HepG2 (cell line): ENCODE results near the gene CD274. TPM values are rescaled to one million over a fixed set of nuclear protein-coding genes. Genes with fewer than 3 reads are reported as not detected.

Source experiments
- ATF1 ChIP-seq: IDR thresholded peaks from 2 replicates; pipeline ENCODE4 v1.6.1; 2016; ENCODE audit warnings: mild to moderate bottlenecking, control low read depth
- EP300 ChIP-seq, 3 experiments: sonication (generic) in 1 of 3; formaldehyde crosslinking in 1 of 3; IDR thresholded peaks; 2 replicates each; pipeline versions ENCODE4 v1.5.1 to v1.6.1; 2011 to 2020; ENCODE audit warnings: low read depth in 2 of 3, low read length in 2 of 3, borderline replicate concordance in 1 of 3, improper control_type of control experiment in 1 of 3, mild to moderate bottlenecking in 1 of 3, missing genetic modification reagents in 1 of 3, moderate library complexity in 1 of 3
- HNF4A ChIP-seq: sonication (generic); formaldehyde crosslinking; IDR thresholded peaks from 2 replicates; pipeline ENCODE4 v1.4.0; 2020; ENCODE audit warnings: missing genetic modification reagents
- KLF16 ChIP-seq, 2 experiments: sonication (generic) in 1 of 2; formaldehyde crosslinking in 1 of 2; IDR thresholded peaks; 2 replicates each; pipeline versions ENCODE4 v1.6.1 to v1.8.0; 2016 to 2023; ENCODE audit warnings: missing genetic modification reagents in 2 of 2, missing compliant biosample characterization in 1 of 2
- KMT2A ChIP-seq: sonication (generic); formaldehyde crosslinking; IDR thresholded peaks from 2 replicates; pipeline ENCODE4 v1.4.0; 2020; ENCODE audit warnings: missing genetic modification reagents
- POGZ ChIP-seq: sonication (generic); formaldehyde crosslinking; IDR thresholded peaks from 2 replicates; pipeline ENCODE4 v1.4.0; 2020; ENCODE audit warnings: mild to moderate bottlenecking, missing genetic modification reagents
- PRDM15 ChIP-seq: sonication (generic); formaldehyde crosslinking; IDR thresholded peaks from 2 replicates; pipeline ENCODE4 v1.4.0; 2020; ENCODE audit warnings: missing genetic modification reagents
- TFDP1 ChIP-seq: IDR thresholded peaks from 2 replicates; pipeline ENCODE4 v1.6.1; 2016; ENCODE audit warnings: missing compliant biosample characterization, missing genetic modification reagents, borderline replicate concordance
- ZBTB43 ChIP-seq: sonication (generic); formaldehyde crosslinking; conservative IDR thresholded peaks from 2 replicates; pipeline ENCODE4 v1.4.0; 2020; ENCODE audit warnings: missing genetic modification reagents
- ZNF264 ChIP-seq: sonication (generic); formaldehyde crosslinking; IDR thresholded peaks from 2 replicates; pipeline ENCODE4 v1.4.0; 2020; ENCODE audit warnings: missing genetic modification reagents
- ZNF615 ChIP-seq: sonication (generic); formaldehyde crosslinking; IDR thresholded peaks from 2 replicates; pipeline ENCODE4 v1.5.0; 2020; ENCODE audit warnings: mild to moderate bottlenecking, missing genetic modification reagents, borderline replicate concordance
- ZSCAN25 ChIP-seq: sonication (generic); formaldehyde crosslinking; IDR thresholded peaks from 2 replicates; pipeline ENCODE4 v1.8.0; 2022; ENCODE audit warnings: mild to moderate bottlenecking, missing genetic modification reagents
- ZSCAN29 ChIP-seq: sonication (generic); formaldehyde crosslinking; conservative IDR thresholded peaks from 2 replicates; pipeline ENCODE4 v1.4.0; 2020; ENCODE audit warnings: mild to moderate bottlenecking, missing genetic modification reagents
- polyA plus RNA-seq, 8 experiments: library from polyadenylated mRNA; depleted of rRNA in 3 of 8; stranded (reverse) in 7 of 8; unstranded in 1 of 8; fragments of >200 nt; fragmentation: Illumina TruSeq in 4 of 8; extraction: Trizol in 4 of 8; gene quantifications; 2 replicates each; pipeline versions ENCODE4 v1.2.1 to v1.2.3, GENCODE V29; 2011 to 2016; ENCODE audit warnings: low read depth in 4 of 8, missing spikeins in 1 of 8, mixed read lengths in 1 of 8; ENCODE audit not compliant: insufficient read depth in 1 of 8
- total RNA-seq, 5 experiments: library from RNA; depleted of rRNA; stranded (reverse); fragments of >200 nt; fragmentation: Illumina TruSeq; extraction: Trizol; gene quantifications; 2 replicates each; pipeline ENCODE4 v1.2.3, GENCODE V29; 2016; ENCODE audit warnings: low read depth in 1 of 5
- TF ChIP-seq, protein P1 (sequence below): sonication (generic); formaldehyde crosslinking; conservative IDR thresholded peaks from 2 replicates; pipeline ENCODE4 v1.8.1; 2023; ENCODE audit warnings: missing genetic modification reagents
- TF ChIP-seq, protein P2 (sequence below), 2 experiments: IDR thresholded peaks; 2 replicates each; pipeline ENCODE4 v1.6.1; 2011 to 2012; ENCODE audit warnings: low read length in 2 of 2, borderline replicate concordance in 1 of 2, low read depth in 1 of 2, mild to moderate bottlenecking in 1 of 2, moderate library complexity in 1 of 2

The CD274 gene
- total and polyA plus RNA-seq, 2 of the 13 experiments (the other 11 are each of a cell fraction or from before 2014, with no cell fraction given): 0.17 to 0.49 TPM

DNA sequence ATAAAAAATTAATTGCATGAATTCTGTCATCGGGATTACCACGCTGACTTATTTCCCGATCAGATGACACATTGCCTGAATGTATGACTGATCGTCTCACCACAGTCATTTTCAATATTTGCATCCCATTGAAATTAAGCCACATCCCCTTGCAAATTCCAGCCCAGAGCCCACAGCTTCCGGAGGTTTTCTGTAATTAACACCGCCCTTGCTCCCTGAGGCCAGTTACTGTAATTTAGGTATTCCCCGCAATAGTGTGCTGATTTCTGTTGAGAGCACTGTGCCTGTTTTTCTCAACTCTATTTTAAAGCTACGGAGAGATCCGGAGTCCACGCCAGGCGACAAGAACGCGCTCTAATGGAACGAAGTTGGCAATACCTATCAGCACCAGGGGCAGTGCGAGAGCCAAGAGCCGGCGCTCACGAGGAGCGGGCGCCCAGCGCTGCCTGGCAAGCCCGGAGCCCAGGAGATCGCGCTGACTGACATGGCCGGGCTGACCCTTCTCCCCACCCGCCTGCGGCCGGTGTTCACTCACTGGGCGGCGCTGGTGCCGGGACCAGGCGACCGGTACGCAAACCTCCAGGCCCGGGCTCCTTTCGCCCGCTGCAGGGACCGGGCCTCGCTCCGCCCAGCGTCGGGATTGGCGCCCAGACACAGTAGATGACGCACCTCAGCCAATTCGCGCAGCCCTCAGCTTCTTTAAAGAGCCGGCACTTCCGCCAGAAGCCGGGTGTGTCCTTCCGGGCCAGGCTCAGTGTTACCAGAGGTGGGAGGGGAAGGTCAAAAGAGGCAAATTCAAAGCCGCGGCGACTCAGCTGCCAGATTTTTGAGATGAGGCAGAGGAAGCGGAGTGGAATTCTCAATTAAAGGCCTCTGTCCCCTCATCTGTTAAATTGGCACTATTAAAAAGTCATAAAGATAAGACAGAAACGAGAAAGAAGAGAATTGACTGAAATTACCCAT, 12.8 kb upstream of the CD274 start, which contains the start of gene PLGRKT (continued):
- TF ChIP-seq, protein P1, sequence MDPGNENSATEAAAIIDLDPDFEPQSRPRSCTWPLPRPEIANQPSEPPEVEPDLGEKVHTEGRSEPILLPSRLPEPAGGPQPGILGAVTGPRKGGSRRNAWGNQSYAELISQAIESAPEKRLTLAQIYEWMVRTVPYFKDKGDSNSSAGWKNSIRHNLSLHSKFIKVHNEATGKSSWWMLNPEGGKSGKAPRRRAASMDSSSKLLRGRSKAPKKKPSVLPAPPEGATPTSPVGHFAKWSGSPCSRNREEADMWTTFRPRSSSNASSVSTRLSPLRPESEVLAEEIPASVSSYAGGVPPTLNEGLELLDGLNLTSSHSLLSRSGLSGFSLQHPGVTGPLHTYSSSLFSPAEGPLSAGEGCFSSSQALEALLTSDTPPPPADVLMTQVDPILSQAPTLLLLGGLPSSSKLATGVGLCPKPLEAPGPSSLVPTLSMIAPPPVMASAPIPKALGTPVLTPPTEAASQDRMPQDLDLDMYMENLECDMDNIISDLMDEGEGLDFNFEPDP (CRISPR knock-in tag): no peak
- TF ChIP-seq PRDM15 (CRISPR knock-in tag) (peak; percentile 89), ZNF264 (CRISPR knock-in tag) (peak; percentile 67), TFDP1 (CRISPR knock-in tag) (peak; percentile 75; the same call in 1 of the 2 replicates), HNF4A (CRISPR knock-in tag) (peak; percentile 45), ZBTB43 (no peak), POGZ (CRISPR knock-in tag) (peak; percentile 98), ZSCAN29 (CRISPR knock-in tag) (peak; percentile 83; the same call in 1 of the 2 replicates), KLF16 (CRISPR knock-in tag; IDR thresholded peaks at IDR 0.05) (peak in 1 of 2 experiments; percentile 57; a peak in 1 of 4 replicates), ZSCAN25 (CRISPR knock-in tag) (no peak), ZNF615 (CRISPR knock-in tag) (0 out of 2 replicates have a peak, but pooled peaks have one; percentile 48), EP300 (IDR thresholded peaks at IDR 0.05; ENCODE audit: low read depth in 2 of 2, low read length in 2 of 2) (0 out of 4 replicates have a peak, but pooled peaks of 1 of the 2 experiments have one; percentile 14), EP300 (CRISPR knock-in tag; IDR thresholded peaks at IDR 0.05; ENCODE audit: borderline replicate concordance) (0 out of 2 replicates have a peak, but pooled peaks have one; percentile 23), ATF1 (no peak), KMT2A (CRISPR knock-in tag) (peak; percentile 78; the same call in 1 of the 2 replicates)
- TF ChIP-seq, protein P2, sequence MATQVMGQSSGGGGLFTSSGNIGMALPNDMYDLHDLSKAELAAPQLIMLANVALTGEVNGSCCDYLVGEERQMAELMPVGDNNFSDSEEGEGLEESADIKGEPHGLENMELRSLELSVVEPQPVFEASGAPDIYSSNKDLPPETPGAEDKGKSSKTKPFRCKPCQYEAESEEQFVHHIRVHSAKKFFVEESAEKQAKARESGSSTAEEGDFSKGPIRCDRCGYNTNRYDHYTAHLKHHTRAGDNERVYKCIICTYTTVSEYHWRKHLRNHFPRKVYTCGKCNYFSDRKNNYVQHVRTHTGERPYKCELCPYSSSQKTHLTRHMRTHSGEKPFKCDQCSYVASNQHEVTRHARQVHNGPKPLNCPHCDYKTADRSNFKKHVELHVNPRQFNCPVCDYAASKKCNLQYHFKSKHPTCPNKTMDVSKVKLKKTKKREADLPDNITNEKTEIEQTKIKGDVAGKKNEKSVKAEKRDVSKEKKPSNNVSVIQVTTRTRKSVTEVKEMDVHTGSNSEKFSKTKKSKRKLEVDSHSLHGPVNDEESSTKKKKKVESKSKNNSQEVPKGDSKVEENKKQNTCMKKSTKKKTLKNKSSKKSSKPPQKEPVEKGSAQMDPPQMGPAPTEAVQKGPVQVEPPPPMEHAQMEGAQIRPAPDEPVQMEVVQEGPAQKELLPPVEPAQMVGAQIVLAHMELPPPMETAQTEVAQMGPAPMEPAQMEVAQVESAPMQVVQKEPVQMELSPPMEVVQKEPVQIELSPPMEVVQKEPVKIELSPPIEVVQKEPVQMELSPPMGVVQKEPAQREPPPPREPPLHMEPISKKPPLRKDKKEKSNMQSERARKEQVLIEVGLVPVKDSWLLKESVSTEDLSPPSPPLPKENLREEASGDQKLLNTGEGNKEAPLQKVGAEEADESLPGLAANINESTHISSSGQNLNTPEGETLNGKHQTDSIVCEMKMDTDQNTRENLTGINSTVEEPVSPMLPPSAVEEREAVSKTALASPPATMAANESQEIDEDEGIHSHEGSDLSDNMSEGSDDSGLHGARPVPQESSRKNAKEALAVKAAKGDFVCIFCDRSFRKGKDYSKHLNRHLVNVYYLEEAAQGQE (IDR thresholded peaks at IDR 0.05; ENCODE audit: borderline replicate concordance in 1 of 2, low read depth in 1 of 2, low read length in 2 of 2): 0 out of 4 replicates have a peak, but pooled peaks of 1 of the 2 experiments have one; percentile 39
